IPS DF 4.7 (cell line): ENCODE results near the gene RALA.
"Not testable (repeated sequence)": the region's sequence is repeated elsewhere in the genome, so short reads cannot be mapped to it uniquely, and the experiment has no call there.

ENCODE experiments used
- DNase-seq: peaks from one replicate; pipeline ENCODE4 v3.0.0-alpha.2; 2013; ENCODE audit warnings: low spot score; ENCODE audit errors: extremely low read depth

Gene RALA

DNA sequence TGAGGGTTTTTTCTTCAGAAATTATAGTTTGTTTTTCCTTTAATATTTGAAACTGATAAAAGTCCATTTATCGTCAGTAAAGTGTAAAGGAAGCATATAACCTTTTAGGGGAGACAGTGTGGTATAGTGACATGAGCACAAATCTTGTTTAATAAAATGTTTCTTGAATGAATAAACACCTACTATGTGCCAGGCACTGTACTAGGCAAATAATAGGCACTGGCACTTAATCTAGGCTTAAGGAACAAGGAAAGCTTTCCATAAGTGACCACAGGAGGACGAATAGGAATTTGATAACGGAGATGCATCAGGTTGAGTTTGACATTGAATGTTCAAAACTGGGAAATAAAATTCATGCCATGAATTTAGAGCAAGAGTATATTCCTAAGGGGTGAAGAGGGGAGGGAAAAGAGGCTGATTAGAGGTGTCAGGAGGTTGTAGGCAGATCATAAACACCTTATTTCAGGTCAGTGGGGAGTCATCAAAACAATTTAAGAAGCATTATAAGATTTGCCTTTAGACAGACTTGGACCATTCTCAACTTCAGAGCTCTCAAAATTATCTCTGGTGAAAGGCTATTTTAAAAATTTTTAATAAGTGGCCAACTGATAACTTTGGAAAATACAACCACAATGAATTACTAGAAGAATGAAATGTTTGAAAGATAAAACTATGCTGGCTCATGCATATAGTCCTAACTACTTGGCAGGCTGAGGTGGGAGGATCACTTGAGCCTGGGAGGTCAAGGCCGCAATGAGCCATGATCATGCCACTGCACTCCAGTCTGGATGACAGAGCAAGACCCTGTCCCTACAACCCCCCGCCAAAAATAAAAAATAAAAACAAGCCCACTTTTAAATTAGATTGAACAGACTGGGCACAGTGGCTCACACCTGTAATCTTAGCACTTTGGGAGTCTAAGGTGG is 22.4 kb downstream of the RALA start:
- no peak for DNase-seq

- no peak for DNase-seq
Observed at GRCh38 chr7:39647816-39648215, 24.4 kb downstream of the RALA start.

GRCh38 chr7:39650676-39651075 is 27.3 kb downstream of the RALA start:
- DNase-seq, result no peak

GRCh38 chr7:39651265-39651664 is 27.9 kb downstream of the RALA start:
- no peak for DNase-seq

DNA sequence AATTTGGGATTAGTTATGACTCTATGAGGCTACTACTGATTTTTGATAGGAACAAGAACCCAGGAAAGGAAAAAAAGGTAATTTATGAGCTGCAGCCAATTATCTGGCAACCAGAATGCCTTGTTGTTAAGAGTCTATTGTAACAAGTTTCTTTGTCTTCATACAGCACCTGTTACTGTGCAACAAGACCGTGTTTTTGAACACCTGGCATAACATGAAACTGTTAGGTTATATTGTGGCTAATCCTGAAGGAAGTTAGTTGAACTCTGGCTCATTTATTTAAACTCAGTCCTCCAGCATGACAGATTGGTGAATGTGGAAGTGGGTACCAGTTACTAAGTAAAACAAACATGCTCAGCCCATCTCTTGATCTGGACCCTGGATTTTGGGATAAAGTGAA is 33.0 kb downstream of the RALA start:
- DNase-seq, result no peak

GRCh38 chr7:39659356-39660013 is 36.1 kb downstream of the RALA start:
- no peak for DNase-seq

DNA sequence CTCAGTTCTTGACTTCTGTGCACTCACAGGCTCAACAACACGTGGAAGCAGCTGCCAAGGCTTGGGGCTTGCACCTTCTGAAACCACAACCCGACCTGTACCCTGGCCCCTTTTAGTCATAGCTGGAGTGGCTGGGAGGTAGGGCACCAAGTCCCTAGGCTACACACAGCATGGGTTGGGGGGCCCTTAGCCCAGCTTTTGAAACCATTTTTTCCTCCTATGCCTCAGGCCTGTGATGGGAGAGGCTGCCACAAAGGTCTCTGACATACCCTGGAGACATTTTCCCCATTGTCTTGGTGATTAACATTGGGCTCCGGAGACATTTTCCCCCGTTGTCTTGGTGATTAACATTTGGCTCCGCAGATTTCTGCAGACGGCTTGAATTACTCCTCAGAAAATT is 38.6 kb downstream of the RALA start:
- DNase-seq, result no peak

DNA sequence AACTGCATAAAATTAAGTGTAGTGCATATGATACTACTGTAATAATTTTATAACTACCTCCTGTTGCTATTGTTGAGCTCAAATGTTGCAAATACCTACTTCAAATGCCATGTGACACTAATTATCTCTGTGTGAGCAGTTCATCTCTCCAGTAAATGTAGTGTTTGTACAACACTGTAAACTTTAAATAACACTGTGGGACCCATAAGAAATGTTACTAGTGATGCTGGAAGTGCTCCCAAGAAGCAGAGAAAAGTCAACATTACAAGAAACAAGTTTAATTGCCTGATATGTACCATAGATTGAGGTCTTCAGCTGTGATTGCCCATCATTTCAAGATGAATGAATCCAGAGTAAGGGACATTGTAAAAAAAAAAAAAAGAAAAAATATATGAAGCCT is 39.9 kb downstream of the RALA start:
- no peak for DNase-seq

DNA sequence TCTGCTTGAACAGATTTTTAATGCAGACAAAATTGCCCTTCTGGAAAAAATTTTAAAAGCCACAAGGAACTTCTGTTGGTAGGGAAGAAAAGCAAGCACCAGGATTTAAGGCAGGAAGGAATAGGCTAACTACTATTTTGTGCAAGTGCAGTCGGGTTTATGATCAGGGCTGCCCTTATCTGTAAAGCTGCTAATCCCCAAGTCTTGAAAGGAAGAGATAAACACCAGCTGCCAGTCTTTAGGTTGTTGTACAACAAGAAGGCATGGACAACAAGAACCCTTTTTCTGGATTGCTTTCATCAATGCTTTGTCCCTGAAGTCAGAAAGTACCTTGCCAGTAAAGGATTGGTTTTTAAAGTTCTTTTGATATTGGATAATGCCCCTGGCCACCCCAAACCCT is 40.7 kb downstream of the RALA start:
- DNase-seq, result no peak

DNA sequence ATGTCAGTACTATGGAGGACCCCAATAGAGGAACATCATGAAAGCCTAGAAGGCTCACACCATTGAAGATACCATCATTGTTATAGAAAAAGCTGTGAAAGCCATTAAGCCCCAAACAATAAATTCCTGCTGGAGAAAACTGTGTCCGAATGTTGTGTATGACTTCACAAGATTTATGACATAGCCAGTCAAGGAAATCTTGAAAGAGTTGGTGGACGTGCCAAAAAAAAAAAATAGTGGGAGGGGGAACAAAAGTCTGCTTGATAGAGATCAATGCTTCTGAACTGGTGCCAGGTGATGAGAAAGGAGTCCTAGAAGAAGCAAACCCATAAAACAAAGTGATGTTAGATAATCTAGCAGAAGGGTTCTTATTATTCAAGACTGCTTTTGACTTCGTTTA is 41.2 kb downstream of the RALA start:
- no peak for DNase-seq

DNA sequence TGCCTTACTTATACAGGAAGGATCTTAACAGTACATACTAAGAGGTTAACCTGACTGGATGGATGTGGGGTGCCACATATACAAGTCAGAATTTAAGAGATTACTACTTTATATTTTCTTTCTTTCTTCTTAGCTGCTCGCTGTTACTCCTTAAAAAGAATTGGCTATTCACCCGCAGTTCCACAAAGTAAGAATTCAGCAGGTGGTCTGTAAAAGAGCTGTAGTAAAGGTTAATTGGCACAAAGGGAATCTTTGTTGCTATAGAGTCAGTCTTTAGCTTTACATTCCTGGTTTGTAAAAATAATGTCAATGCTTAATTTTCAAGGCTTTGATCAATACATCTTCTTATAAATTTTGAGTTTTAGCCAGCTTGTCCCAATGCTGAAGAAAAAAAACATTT is 43.2 kb downstream of the RALA start:
- DNase-seq, result no peak

DNA sequence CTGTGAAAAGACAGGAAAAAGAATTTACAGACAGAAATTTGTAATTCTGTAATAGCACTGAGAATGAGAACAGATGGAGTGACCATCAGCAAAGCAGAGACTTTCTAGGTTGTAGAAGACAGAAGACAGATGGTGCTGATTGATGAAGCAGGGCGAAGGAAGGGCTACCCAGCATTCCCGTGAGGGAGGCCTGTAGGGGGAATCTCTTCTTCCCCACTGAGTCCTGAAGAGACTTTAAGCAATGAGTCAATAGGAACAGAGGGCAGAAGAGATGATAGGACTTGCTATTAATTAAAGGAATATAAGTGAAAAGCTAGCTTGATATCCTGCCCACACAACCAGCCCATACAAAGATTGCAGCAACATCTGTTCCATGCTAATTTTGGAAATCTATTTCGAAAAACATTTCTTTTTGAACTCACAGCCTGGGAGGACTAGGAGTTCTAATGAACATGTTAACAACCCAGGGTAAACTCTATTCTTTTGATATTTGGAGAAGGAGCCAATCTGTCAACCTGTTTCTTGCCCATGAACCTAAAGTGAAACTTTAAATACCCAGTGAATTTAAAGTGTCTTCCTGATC is 44.1 kb downstream of the RALA start:
- DNase-seq, result no peak

- DNase-seq, result not testable (repeated sequence)
Observed at GRCh38 chr7:39668280-39668679, 44.9 kb downstream of the RALA start.

DNA sequence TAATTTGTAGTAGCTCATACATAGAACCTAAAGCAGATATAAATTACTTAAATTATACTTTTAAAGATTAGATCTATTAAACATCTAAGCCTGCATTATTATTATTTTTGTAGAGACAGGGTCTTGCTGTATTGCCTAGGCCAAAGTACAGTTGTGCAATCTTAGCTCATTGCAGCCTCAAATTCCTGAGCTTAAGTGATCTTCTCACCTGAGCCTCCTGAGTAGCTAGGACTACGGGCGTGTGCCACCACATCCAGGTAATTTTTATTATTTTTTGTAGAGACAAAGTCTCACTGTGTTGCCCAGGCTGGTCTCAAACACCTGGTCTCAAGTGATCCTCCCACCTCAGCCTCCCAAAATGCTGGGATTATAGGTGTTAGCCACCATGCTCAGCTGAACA is 46.7 kb downstream of the RALA start:
- no peak for DNase-seq

DNA sequence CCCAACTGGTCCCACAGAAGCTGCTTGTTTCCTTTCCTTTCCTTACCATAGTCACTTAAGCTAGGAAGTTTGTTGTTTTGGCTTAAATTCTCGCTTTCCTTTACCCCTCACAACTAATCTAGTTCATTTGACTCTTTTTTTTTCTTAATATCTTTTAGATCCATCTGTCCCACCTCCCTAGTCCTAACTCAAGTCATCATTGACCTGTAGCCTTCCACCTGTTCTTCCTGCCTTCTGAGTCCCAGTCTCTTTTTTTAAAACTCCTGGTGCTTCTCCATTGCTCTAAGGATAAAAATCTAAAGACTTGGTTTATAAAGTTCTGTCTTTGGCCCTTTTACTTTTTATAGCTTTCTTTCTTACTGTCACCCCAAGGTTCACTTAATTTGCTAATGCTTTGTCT is 47.6 kb downstream of the RALA start:
- no peak for DNase-seq

DNA sequence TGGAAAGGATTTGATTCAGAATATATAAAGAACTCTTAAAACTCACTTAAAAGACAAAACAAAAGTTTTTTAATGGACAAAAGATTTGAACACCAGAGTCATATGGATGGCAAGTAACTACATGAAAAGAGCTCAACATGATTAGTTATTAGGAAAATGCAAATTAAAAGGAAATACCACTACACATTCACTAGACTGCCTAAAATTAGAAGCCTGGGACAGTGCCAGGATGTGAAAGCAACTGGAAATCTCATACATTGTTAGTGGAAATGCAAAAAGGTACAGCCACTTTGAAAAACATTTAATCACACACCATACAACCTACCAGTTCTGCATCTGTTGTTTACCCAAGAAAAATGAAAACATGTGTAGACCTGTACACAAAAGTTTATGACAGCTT is 48.8 kb downstream of the RALA start:
- DNase-seq, result no peak

DNA sequence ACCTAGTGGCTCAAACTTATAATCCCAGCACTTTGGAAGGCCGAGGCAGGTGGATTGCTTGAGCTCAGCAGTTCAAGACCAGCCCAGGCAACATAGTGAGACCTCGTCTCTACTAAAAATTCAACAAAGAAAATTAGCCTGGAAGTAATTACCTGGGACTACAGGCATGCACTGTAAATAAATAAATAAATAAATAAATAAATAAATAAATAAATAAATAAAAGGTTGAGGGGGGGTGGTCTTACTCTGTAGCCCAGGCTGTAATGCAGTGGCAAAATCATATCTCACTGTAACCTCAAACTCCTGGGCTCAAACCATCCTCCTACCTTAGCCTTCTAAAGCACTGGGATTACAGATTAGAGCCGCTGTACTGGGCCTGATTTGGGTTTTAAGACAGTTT is 50.5 kb downstream of the RALA start:
- no peak for DNase-seq

GRCh38 chr7:39674406-39674805 is 51.0 kb downstream of the RALA start:
- DNase-seq, result no peak

DNA sequence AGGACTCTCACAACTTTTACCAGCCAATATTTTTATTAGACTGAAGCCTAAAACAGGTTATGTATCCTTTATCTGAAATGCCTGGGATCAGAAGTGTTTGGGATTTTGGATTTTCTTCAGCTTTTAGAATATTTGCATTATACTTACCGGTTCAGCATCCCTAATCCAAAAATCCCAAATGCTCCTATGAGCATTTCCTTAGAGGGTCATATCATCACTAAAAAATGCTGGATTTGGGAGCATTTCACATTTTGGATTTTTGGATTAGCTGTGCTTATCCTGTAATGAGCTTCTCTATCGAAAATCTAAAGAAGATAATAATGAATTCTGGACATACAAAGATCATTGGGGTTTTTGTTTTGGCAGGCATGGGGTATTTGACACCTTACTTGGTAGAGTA is 53.0 kb downstream of the RALA start:
- no peak for DNase-seq

DNA sequence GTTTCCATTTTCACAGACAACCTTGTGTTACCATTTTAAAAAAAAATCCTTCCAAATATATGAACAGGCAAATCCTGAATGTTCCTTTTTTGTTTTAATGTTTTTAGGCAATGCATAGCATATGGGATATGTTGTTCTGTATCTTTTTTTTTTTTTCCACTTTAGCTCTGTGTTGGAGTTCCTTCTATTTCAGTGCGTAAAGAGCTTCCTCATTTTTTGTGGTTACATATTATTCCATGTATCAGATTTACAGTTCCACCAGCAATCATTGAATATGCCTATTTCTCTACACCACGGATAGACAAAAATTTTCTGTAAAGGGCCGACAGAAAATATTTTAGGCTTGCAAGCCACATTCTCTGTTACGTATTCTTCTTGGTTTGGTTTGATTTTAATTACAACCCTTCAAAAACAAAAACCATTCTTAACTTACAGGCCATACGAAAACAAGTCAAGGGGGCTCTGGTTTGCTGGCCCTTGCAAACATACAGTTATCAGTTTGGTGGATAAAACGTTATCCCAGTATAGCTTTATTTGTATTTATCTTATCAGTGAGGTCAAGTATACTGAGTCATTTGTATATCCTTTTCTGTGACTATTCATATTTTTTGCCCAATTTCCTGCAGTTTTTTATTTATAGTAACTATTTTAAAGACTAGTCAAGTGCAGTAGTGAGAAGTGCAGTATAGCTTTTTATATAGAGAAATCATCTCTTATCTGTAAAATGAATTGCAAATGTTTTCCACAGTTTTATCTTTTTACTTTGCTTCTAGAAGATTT is 55.7 kb downstream of the RALA start:
- no peak for DNase-seq

GRCh38 chr7:39679874-39680273 is 56.5 kb downstream of the RALA start:
- DNase-seq, result not testable (repeated sequence)
